ENCODE results near the gene ADAMTS14.
"Not testable (repeated sequence)": the region's sequence is repeated elsewhere in the genome, so short reads cannot be mapped to it uniquely, and the experiment has no call there.

Gene ADAMTS14

GRCh38 chr10:70761031-70761601 lies 88.8 kb downstream of the ADAMTS14 start:
- Mint-ChIP-seq H3K9me3 (no peaks in the 10 kb centered on the region), H3K27me3 (no peaks in the 10 kb centered on the region), H3K4me1 (ENCODE audit: low read depth) (peaks cover 6% of the 10 kb centered on the region), H3K27ac (no peak overlapping the region), H3K4me3 (no peak overlapping the region), H3K36me3 (ENCODE audit: low read depth) (no peaks in the 10 kb centered on the region)
- no peak for DNase-seq

- no peak overlapping the region for H3K4me3 Mint-ChIP-seq
- H3K36me3 Mint-ChIP-seq (ENCODE audit: low read depth) = no peaks in the 10 kb centered on the region
- H3K4me1 Mint-ChIP-seq (ENCODE audit: low read depth) = peaks cover 6% of the 10 kb centered on the region
- H3K9me3 Mint-ChIP-seq = no peaks in the 10 kb centered on the region
- no peak for DNase-seq
- H3K27me3 Mint-ChIP-seq = no peaks in the 10 kb centered on the region
- H3K27ac Mint-ChIP-seq = no peak overlapping the region
These were observed 89.5 kb downstream of the ADAMTS14 start for GRCh38 chr10:70761727-70762350.

- DNase-seq = no peak
- Mint-ChIP-seq H3K4me3 (no peak overlapping the region), H3K36me3 (ENCODE audit: low read depth) (no peaks in the 10 kb centered on the region), H3K27ac (no peak overlapping the region), H3K27me3 (no peaks in the 10 kb centered on the region), H3K4me1 (ENCODE audit: low read depth) (peaks cover 6% of the 10 kb centered on the region), H3K9me3 (no peaks in the 10 kb centered on the region)
These were observed 90.3 kb downstream of the ADAMTS14 start for GRCh38 chr10:70762441-70763175.

GRCh38 chr10:70763567-70763966 lies 91.3 kb downstream of the ADAMTS14 start:
- Mint-ChIP-seq H3K36me3 (ENCODE audit: low read depth) (no peaks in the 10 kb centered on the region), H3K4me3 (no peak overlapping the region), H3K27me3 (no peaks in the 10 kb centered on the region), H3K4me1 (ENCODE audit: low read depth) (peaks cover 5% of the 10 kb centered on the region), H3K27ac (no peak overlapping the region), H3K9me3 (no peaks in the 10 kb centered on the region)
- DNase-seq = no peak

GRCh38 chr10:70765794-70766594 lies 93.7 kb downstream of the ADAMTS14 start:
- H3K9me3 Mint-ChIP-seq = no peaks in the 10 kb centered on the region
- H3K4me3 Mint-ChIP-seq = no peak overlapping the region
- no peaks in the 10 kb centered on the region for H3K4me1 Mint-ChIP-seq (ENCODE audit: low read depth)
- no peaks in the 10 kb centered on the region for H3K36me3 Mint-ChIP-seq (ENCODE audit: low read depth)
- H3K27ac Mint-ChIP-seq = no peak overlapping the region
- DNase-seq = peak; percentile 20
- no peaks in the 10 kb centered on the region for H3K27me3 Mint-ChIP-seq

- H3K27ac Mint-ChIP-seq; H3K4me1 Mint-ChIP-seq (ENCODE audit: low read depth); H3K9me3 Mint-ChIP-seq; DNase-seq; H3K36me3 Mint-ChIP-seq (ENCODE audit: low read depth); H3K4me3 Mint-ChIP-seq; H3K27me3 Mint-ChIP-seq: not testable (repeated sequence)
These were observed 95.8 kb downstream of the ADAMTS14 start for GRCh38 chr10:70768026-70768685.

- H3K4me1 Mint-ChIP-seq (ENCODE audit: low read depth) = no peaks in the 10 kb centered on the region
- no peak overlapping the region for H3K4me3 Mint-ChIP-seq
- no peak overlapping the region for H3K27ac Mint-ChIP-seq
- H3K27me3 Mint-ChIP-seq = no peaks in the 10 kb centered on the region
- no peak for DNase-seq
- no peaks in the 10 kb centered on the region for H3K36me3 Mint-ChIP-seq (ENCODE audit: low read depth)
- no peaks in the 10 kb centered on the region for H3K9me3 Mint-ChIP-seq
These were observed 96.8 kb downstream of the ADAMTS14 start for GRCh38 chr10:70769121-70769520.

GRCh38 chr10:70770001-70770400 lies 97.7 kb downstream of the ADAMTS14 start:
- Mint-ChIP-seq H3K9me3 (no peaks in the 10 kb centered on the region), H3K27ac (no peak overlapping the region), H3K4me1 (ENCODE audit: low read depth) (no peaks in the 10 kb centered on the region), H3K4me3 (no peak overlapping the region), H3K36me3 (ENCODE audit: low read depth) (no peaks in the 10 kb centered on the region), H3K27me3 (no peaks in the 10 kb centered on the region)
- no peak for DNase-seq

GRCh38 chr10:70770516-70770915 lies 98.2 kb downstream of the ADAMTS14 start:
- H3K36me3 Mint-ChIP-seq (ENCODE audit: low read depth); H3K4me3 Mint-ChIP-seq; H3K9me3 Mint-ChIP-seq; H3K4me1 Mint-ChIP-seq (ENCODE audit: low read depth); H3K27ac Mint-ChIP-seq; DNase-seq; H3K27me3 Mint-ChIP-seq: not testable (repeated sequence)

GRCh38 chr10:70771311-70772194 lies 99.2 kb downstream of the ADAMTS14 start:
- peak; percentile 21 for DNase-seq
- Mint-ChIP-seq H3K4me1 (ENCODE audit: low read depth) (no peaks in the 10 kb centered on the region), H3K9me3 (no peaks in the 10 kb centered on the region), H3K36me3 (ENCODE audit: low read depth) (no peaks in the 10 kb centered on the region), H3K27me3 (no peaks in the 10 kb centered on the region), H3K27ac (no peak overlapping the region), H3K4me3 (no peak overlapping the region)

- Mint-ChIP-seq H3K9me3 (no peaks in the 10 kb centered on the region), H3K27ac (no peak overlapping the region), H3K4me3 (no peak overlapping the region), H3K4me1 (ENCODE audit: low read depth) (no peaks in the 10 kb centered on the region), H3K27me3 (no peaks in the 10 kb centered on the region), H3K36me3 (ENCODE audit: low read depth) (no peaks in the 10 kb centered on the region)
- DNase-seq = no peak
These were observed 100.3 kb downstream of the ADAMTS14 start for GRCh38 chr10:70772627-70773026.

GRCh38 chr10:70773461-70773860 lies 101.2 kb downstream of the ADAMTS14 start:
- Mint-ChIP-seq H3K4me1 (ENCODE audit: low read depth) (no peaks in the 10 kb centered on the region), H3K9me3 (no peaks in the 10 kb centered on the region), H3K4me3 (no peak overlapping the region), H3K36me3 (ENCODE audit: low read depth) (no peaks in the 10 kb centered on the region), H3K27ac (no peak overlapping the region), H3K27me3 (no peaks in the 10 kb centered on the region)
- no peak for DNase-seq

GRCh38 chr10:70773965-70774809 lies 101.9 kb downstream of the ADAMTS14 start:
- no peaks in the 10 kb centered on the region for H3K36me3 Mint-ChIP-seq (ENCODE audit: low read depth)
- no peaks in the 10 kb centered on the region for H3K4me1 Mint-ChIP-seq (ENCODE audit: low read depth)
- no peak for DNase-seq
- no peak overlapping the region for H3K27ac Mint-ChIP-seq
- no peaks in the 10 kb centered on the region for H3K9me3 Mint-ChIP-seq
- H3K4me3 Mint-ChIP-seq = no peak overlapping the region
- H3K27me3 Mint-ChIP-seq = no peaks in the 10 kb centered on the region
